GM19238 (cell line): Measurements from ENCODE around the gene GRIN2A.

ENCODE experiments used
- DNase-seq: peaks from one replicate; pipeline ENCODE4 v3.0.0; 2011; ENCODE audit warnings: low spot score; ENCODE audit not compliant: insufficient read length

GRIN2A gene

DNA sequence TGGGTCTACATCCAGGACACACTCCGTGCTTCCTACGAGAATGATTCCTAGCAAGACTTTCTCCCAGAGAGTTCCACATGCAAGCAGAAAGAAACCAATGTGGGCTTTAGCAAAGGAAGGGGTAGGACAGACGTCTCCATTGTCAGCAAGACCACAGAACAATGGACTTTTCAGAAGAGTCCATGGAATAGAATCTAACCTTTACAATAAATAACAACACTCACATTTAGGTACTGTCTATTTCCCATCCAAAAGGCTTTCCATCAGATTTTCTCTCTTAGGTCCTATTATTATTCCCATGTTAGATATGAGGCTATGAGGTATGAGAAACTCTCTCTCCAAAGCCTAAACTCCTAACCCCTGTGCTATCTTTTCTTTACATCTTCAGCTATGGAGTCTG lies 360.9 kb downstream of the GRIN2A start:
- DNase-seq: no peak

DNA sequence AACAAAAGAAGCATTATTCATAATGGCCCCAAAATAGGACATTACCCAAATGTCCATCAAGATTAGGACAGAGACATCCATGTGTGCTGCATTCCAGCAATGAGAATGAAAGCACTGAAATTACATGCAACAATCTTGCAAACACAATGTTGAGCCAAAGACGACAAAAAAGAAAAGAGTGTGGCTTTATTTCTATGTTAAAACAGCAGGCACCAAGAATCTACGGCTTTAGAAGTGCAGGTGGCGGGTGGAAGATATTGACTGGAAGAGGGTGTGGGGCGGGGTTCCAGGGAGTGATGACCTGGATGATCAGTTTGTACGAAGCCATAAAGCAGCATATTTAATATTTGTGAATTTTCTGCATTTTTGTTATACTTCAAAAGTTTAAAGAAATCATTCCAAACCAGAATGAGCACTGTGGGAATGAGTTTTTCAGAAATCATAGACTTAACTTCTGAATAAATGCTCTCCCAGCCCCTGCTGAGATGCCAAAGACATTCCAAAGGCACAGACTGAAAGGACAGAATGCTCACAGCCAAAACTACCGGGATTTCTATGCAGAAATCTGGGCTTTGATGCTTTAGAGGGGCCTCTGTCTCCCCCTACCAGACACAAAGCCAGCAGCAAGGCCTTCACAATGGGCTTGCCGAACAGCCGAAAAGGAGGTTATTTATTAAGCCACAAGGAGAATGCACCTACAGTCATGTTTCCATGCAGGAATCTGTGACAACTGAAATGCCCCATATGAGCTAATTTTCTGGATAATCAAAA lies 361.6 kb downstream of the GRIN2A start:
- DNase-seq: no peak

DNA sequence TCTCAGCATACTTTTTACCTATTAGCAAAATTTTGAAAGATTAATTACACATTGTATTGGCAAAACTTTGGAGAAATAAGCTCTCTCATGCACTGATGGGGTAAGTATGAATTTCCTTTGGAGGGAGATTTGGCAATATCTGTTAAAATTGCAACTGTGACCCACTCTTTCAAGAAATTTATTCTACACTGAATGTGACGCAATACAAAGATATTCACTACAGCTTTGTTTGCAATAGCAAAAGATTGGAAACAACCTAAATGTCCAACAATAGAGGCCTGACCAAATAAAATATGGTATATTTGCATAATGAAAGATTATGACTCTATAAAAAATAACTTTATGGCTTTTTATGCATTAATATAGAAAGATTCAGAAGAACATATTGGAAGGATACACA lies 363.5 kb downstream of the GRIN2A start:
- no peak for DNase-seq

DNA sequence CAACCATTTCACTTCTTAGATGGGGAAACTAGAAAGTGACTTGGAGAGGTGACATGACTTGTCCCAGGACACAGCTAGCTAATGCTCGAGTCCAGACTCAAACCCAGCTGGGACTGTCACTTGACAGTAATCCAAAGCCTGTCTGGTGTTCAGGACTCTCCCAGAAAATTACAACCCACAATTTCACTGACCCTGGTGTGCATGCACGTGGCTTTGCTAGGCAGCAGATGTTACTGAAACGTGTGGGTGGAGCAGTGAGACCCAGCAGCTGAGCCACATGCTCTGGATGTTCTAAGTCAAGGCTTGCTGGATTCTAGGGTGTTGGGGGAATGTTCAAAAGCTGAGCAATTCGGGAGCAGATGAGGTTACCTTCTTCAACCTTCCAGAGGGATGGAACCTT lies 364.6 kb downstream of the GRIN2A start:
- no peak for DNase-seq

DNA sequence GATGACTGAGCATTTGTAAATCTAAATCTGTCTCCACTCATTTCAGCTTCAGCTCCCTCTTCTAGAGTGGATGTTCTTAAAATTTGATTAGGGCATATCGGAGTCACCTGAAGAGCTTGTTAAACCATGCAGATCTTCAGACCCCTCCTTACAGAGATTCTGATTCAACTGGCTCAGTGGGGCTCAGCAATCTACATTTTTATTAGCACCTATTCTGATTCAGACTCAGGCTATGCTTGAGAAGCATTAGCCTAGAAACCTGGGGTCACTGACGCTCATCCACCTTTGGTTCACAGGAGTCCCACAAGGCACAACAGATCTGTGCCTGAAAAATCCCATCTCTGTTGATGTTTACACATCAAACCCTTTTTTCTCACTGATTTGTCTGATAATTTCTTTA lies 365.6 kb downstream of the GRIN2A start:
- DNase-seq: no peak

DNA sequence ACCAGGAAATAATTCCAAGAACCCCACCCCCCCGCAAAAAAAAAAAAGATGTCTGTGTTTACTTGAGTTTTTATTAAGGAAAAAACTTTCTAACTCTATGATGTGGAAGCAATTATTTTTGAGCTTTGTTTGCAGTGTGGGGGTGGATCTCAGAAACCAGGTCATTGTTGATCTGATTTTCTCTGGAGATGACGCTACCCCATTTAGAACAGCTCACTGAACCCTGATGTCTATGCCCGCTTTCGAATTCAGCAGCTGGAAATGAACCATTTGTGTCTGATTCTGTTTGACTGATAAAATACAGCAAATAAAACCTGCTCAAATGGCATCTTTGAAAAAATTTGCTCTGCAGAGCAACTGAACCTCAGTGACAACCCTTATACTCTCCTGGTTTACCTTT lies 368.6 kb downstream of the GRIN2A start:
- DNase-seq: no peak

DNA sequence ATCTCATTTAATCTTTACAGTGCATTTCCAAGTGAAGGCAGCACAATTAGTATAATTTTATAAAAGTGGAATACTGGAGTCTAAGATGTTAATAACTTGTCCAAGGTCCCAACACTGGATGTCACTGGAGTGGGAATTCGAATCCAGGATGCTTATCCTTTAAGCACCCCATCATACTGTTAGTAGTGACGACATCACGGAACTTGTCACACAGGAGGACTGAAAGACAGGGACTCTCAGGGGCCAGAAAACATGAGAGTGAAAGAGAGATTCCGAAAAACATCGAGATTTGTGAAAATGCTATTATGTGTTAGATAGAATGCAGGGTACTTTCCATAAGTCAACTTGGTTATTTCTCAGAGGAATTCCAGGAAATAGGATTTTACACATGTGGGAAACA lies 374.0 kb downstream of the GRIN2A start:
- no peak for DNase-seq

DNA sequence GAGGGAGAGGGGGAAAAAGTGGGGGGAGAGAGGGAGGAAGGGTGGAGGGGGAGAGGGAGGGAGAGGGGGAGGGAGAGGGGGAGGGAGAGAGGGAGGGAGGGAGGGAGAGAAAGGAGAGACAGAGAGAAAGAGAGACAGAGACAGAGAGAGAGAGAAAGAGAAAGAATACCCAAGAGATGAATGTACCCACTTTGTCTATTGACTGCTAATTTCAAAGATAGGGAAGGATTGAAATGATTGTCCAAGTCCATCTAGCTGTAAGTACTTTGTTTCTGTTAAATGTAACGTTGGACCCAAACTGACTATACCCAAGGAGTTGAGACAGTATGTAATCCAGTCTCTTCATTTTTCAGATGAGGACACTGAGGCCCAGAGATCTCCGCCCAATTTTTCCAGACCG lies 374.9 kb downstream of the GRIN2A start:
- DNase-seq: no peak

DNA sequence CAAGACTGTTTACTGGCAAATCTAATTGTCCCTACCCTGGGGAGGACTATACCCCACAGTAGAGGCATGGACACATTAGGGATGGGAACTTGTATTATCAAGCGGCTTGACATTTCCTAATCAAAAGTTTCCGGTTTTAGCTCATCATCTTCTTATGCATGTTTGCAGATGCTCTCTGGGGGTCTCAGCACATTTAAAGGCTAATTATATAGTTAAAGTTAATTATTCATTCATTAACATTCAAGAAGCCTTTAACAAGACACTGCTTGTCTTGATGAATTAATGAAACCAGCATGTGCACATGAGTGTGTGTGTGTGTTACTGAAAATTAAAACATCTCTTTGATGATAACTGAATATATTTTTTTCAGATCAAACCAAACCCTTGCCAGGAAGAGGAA lies 377.1 kb downstream of the GRIN2A start:
- DNase-seq: no peak

DNA sequence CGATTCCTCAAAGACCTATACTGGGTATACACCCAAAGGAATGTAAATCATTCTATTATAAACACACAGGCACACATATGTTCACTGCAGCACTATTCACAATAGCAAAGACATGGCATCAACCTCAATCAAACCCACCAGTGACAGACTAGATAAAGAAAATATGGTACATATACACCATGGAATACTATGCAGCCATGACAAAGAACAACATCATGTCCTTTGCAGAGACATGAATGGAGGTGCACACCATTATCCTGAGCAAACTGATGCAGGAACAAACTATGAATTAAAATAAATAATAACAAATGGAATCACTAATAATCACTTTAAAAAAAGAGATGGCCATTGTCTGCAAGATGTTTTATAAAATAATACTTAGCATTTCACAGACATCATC lies 380.1 kb downstream of the GRIN2A start:
- DNase-seq: no peak

DNA sequence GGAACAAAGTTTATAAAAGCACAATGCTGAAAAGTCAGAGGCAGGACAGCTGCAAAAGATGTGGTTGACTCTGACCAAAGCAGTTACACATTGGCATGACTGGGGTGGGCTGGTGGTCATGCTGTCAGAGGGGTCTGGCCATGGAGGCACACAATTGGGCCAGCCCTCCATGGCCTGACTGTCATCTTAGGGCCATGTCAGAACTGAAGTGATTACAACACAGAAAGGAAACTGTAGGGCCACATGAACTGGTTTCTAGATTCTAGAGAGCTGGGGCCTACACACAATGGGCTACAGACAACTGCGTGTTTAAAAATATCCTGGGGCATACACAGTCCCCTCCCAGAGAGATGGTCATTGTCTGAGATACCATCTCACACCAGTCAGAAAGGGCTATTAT lies 380.6 kb downstream of the GRIN2A start:
- no peak for DNase-seq

DNA sequence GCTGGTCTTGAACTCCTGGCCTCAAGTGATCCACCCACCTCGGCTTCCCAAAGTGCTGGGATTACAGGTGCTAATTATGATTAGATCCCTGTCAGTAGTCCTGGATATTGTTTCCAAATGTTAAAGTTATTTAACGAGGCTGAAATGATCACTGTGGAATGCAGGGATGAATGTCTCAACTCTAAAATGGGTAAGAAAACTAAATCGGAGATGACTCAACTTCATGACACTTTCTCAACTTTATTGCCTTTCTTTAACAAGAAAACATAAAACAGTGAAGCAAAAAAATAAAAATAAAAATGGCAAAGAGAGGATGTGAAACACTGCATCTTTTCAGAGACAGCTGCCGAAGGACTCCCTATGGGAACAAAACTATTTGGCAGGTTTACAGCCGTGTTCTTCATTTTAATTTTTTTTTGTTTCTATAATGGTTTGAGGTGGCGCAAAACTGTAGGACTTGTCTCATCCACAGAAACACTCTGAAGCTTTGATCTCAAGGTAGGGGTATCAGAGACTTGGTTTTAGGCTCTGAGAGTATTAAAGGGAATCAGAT lies 382.0 kb downstream of the GRIN2A start:
- DNase-seq: no peak

DNA sequence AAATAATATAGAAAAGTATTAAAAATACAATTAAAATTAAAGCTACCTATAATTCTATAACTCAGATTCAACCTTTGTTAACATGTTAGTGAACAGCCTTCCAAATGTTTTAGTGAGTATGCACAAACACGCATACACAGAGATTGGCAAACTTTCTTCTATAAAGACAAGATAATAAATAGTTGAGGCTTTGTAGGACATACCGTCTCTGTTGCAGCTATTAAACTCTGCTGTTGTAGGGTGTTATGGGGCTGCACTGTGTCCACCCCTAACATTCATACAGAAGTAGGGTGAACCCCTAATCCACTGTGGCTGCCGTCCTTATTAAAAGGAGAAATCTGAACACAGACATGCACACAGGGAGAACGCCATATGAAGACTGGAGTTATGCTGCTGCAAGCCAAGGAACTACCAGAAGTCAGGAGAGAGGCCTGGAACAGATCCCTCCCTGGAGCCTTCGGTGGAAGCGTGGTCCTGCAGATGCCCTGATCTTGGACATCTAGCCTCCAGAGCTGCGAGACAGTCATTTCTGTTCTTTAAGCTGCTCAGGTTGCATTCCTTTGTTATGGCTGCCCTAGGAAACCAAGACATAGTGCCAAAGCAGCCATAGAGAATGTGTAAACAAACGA lies 383.2 kb downstream of the GRIN2A start:
- DNase-seq: no peak

DNA sequence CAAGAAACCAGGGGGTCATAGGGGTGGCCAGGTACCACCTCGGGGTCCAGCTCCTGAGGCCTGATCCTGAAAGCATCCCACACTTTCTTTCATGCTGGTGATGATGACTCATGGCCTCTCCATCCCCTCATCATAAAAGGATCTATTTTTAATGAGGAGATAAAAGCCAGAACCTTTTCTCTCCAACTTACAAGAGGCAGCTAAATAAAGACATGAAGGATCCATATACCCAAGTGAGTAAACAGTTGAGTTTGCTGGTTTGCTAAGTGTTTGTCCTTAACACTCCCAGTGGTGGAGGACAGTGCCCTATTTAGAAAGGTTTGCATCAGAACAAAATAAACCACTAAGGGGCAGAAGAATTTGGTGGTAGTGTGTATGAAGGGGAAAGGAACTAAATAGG lies 383.8 kb downstream of the GRIN2A start:
- no peak for DNase-seq

DNA sequence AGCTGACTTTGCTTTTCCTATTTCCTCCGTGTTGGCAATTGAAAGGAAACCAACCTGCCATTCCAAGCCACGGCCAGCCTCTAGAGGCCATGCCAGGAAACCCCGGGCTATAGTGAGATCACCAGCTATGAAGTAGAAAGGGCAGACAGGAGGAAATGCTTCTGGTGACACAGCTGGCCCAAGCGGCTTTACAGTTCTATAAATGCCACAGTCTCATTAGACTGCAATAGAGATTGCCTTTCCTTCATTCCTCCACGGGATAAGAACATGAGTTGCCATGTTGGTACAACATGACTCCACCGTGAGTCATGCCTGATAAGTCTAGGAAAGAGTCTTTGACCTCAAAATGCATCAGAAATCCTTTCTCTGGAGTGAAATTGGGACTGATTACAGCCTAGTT lies 384.9 kb downstream of the GRIN2A start:
- no peak for DNase-seq

DNA sequence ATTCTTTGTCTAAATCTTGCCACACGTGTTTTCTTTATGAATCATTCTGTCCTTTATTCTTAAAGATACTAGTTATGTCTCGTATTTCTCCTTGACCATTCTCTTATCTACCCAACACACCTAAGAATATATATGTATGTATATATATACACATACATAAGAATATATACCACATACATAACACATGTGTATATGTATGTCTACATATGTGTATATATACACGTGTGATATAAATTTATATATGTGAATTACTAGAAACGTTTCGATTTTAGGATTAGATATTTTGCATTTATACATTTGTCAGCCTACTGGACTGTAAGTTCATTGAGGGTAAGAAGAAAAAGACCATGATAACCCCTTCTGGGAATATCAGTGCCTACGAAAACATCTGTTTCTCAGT lies 388.6 kb downstream of the GRIN2A start:
- no peak for DNase-seq

DNA sequence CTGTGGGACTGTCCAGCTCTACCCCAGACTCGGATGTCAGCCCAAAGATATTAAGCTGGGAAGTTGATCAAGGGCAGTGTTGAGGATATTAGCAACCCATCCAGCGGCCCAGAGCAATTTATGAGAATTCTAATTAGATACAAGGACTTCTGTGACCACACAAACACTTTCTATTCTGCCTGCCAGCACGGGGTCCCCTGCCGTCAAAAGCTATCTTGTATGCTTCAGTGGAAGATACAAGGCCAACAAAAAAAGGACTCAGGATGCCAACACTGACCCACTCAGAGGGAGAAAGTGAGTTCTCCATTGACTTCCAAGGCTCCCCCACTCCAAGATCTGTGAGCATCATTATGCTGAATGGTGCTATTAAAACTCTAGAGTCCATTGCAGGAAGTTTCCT lies 390.7 kb downstream of the GRIN2A start:
- DNase-seq: no peak

DNA sequence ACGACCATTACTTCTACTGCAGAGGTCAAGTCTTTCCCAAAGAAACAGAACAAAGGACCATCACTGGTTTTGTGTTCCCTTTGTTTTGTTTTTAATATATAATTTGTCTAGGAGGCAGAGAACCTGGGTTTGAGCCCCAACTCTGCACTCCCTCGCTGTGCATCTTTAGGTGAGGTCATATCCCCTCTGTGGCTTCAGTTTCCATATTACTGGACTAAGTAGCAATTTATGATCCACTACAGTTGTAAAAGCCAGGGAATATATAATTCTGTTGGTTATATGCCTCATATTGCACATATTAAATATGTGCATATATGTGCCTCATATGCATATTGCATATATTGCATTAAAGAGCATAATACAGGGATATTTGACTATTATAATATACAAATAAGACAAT lies 392.0 kb downstream of the GRIN2A start:
- DNase-seq: no peak

DNA sequence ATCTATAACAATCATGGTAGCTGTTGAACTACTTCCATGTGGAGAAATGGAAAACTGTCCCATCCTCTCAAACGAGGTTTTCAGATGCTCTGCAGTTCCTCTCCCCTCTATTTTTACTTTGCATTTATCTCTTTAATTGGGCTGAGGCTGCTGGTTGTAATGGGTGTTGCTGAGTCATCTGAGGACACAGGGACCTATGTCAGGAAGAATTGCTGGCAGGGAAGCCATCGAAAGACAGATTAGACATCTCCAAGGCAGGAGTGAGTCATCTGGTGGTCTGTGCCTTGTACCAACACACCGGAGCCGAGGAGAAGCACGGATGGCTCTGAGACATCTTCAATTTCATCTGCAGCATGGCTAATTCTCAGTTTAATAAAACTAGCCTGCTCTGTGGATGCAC lies 394.5 kb downstream of the GRIN2A start:
- DNase-seq: no peak

DNA sequence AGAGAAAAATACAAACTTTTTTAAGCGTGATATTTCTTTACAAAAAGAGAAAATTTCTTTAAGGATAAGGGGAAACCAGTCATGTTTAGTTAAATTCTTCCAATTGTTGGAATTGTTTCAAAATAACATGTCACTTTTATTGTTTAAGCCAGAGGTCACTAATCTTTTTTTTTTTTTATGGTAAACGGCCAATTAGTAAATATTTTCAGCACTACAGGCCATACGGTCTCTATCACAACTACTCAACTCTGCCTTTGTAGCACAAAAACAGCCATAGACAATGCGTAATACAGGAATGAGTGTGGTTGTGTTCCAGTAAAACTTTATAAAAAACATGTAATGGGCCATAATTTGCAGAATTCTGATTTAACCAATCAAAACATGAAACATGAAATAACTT lies 401.4 kb downstream of the GRIN2A start:
- no peak for DNase-seq

DNA sequence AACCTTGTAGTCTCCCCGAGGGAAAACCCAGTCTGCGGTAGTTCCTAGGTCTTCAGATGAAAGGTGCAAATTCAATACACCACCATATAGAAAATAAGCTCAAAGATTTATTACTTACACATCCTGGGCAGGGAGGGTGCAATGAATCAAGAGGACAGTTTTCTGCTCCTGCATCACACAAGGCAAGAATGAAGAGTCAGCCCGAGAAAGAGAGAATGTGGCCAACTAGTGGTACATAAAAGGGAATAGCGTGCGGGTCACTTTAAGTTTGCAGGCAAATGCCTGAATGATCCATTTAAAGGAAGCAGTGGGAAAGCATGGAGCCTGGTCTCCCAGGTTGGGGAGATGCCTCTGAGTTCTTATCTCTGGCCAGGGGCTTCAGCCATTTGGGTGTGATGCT lies 403.4 kb downstream of the GRIN2A start:
- DNase-seq: no peak

DNA sequence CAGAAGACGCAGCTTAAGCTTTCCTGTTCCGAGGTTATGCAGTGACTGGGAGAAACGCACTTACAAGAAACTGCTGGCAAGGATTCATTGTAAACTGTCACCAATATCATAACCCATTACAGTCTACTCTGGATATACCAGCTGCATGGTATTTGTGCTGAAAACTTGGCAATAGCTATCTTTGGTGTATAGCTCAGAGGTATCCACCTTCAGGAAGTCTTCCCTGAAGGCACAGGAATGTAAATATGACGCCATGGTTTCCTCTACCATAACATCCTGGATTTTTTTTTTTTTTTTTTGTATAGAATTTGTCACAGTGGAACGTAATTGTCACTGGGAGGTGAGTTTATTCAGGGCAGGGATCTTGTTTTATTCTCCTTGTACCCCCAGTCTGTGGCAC lies 406.2 kb downstream of the GRIN2A start:
- DNase-seq: no peak

DNA sequence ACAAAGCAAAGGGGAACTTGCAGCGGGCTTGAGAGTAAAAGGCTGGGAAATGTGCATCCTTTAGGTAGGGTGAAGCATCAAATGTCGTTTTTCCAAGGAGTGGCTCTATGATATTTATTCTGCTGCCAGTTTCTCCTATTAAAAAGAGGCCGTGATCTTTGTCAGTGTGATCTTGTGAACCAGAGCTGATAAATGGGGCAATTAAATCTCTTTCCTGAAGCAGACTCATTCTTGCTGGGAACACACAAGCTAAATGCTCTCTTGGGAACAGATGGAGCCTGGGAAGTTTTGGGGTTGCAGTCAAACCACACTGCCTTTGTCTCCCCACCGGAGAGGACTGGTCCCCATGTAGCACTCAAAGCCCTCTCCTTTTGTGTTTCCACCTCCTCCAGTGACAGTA lies 408.9 kb downstream of the GRIN2A start:
- no peak for DNase-seq
